Heart left ventricle (tissue), 13 donors: ENCODE measurements around the gene GRIA1.

Experiments used
- CTCF ChIP-seq, 12 donors: fragments of 200-600 bp; sonication (generic) in 4 of 12; IDR thresholded peaks; one replicate each; pipeline versions ENCODE4 v1.5.0 to v1.8.0; 2018 to 2022; ENCODE audit warnings: antibody characterized with exemption in 12 of 12, mild to moderate bottlenecking in 5 of 12
- POLR2A ChIP-seq, 2 donors: fragments of 450-650 bp; IDR thresholded peaks; one replicate each; pipeline ENCODE4 v1.6.1; 2017; ENCODE audit warnings: antibody characterized with exemption in 2 of 2, mild to moderate bottlenecking in 2 of 2, moderate library complexity in 2 of 2
- donor health status: ischemic (EF 13 %, LVEDD 7.1; RV severe dilation, severe dysfunction).
- donor health status: DM: no; HTN: yes; CAD: no.
- donor health status: DM: no; HTN: no; CAD: no.
- donor health status: ischemic (EF 25% LVEDD 6.9; RV normal size, moderate dysfunction).
- donor health status: ischemic (EF 25% LVEDD 5.7; RV mildly dilated, moderate dysfunction).
- donor health status: ischemic (EF 35%, LVEDD 5.7; RV mildly dilated, moderate dysfunction).
- donor health status: nonischemic (EF 11% LVEDD 7.7; RV severe dilation, severe dysfunction).
- donor health status: DM: yes; HTN: yes; CAD: no.
- donor health status: PGD.
- donor health status: ischemic (EF 29% LVEDD 5.4; RV normal size, mild dysfunction).
- donor health status: nonischemic (EF 23%, LVEDD 6.1; RV moderate dilation, normal function).

GRCh38 chr5:153594785-153595184 lies 104.3 kb downstream of the GRIA1 start:
- TF ChIP-seq POLR2A (IDR thresholded peaks at IDR 0.05) (no peak), CTCF (IDR thresholded peaks at IDR 0.05) (no peak)
